K562 (cell line): ENCODE data around the gene GOT2.

Source experiments
- CTCF ChIP-seq, 3 experiments: IDR thresholded peaks in 2 of 3; conservative IDR thresholded peaks in 1 of 3; 2 replicates each; pipeline ENCODE4 v1.5.1; 2011 to 2012; ENCODE audit warnings: low read length in 3 of 3, mild to moderate bottlenecking in 3 of 3, control low read depth in 2 of 3, improper control_type of control experiment in 1 of 3, inconsistent platforms in 1 of 3, low read depth in 1 of 3, mixed read lengths in 1 of 3, moderate library complexity in 1 of 3; ENCODE audit not compliant: insufficient read depth in 2 of 3
- FIP1L1 ChIP-seq: fragments of 200-400 bp; formaldehyde crosslinking; IDR thresholded peaks from 2 replicates; pipeline ENCODE4 v1.6.1; 2018; ENCODE audit warnings: mild to moderate bottlenecking, low read depth, low read length; ENCODE audit not compliant: poor library complexity, severe bottlenecking
- POLR2A ChIP-seq: fragments of 450-650 bp; conservative IDR thresholded peaks from 2 replicates; pipeline ENCODE4 v1.6.1; 2016
- RFX7 ChIP-seq: fragments of 250-450 bp; sonication (Bioruptor Pico); IDR thresholded peaks from 2 replicates; pipeline ENCODE4 v1.5.1; 2021; ENCODE audit warnings: mild to moderate bottlenecking
- TEAD4 ChIP-seq, 2 experiments: sonication (generic) in 1 of 2; formaldehyde crosslinking in 1 of 2; IDR thresholded peaks; 2 replicates each; pipeline versions ENCODE4 v1.6.1 to v1.8.0; 2012 to 2022; ENCODE audit warnings: borderline replicate concordance in 1 of 2, inconsistent platforms in 1 of 2, low read length in 1 of 2, mild to moderate bottlenecking in 1 of 2, missing genetic modification reagents in 1 of 2

GRCh38 chr16:58733671-58734458, at the start of gene GOT2:
- peak; percentile 89 for TF ChIP-seq POLR2A
- no peak for TF ChIP-seq RFX7 (CRISPR knock-in tag)
- TF ChIP-seq TEAD4 (IDR thresholded peaks at IDR 0.05; ENCODE audit: low read length): no peak
- TF ChIP-seq TEAD4 (CRISPR knock-in tag; IDR thresholded peaks at IDR 0.05; ENCODE audit: borderline replicate concordance): no peak
- peak; percentile 88 to 95 (median 93) for TF ChIP-seq CTCF (IDR thresholded peaks at IDR 0.05 in 2 of 3, conservative IDR thresholded peaks at IDR 0.05 in 1 of 3; ENCODE audit: insufficient read depth in 2 of 3, low read depth in 1 of 3, low read length in 3 of 3)
- no peak for TF ChIP-seq FIP1L1
